BJ (cell line): ENCODE measurements around the gene DACH1. TPM values are rescaled to one million over a fixed set of nuclear protein-coding genes. Genes with fewer than 3 reads are reported as not detected.

Source experiments
- CTCF ChIA-PET: fragments of 350-600 bp; formaldehyde crosslinking; extraction: SDS; loops from one replicate; lab custom pipeline; 2021; ENCODE audit warnings: antibody characterized with exemption, inconsistent platforms; lab: Yijun Ruan, JAX
- POLR2A ChIA-PET: fragments of 300-600 bp; sonication (Branson Sonifier 250); formaldehyde crosslinking; extraction: SDS; loops from one replicate; lab custom pipeline; 2021; ENCODE audit warnings: antibody characterized with exemption; lab: Charles Lee
- DNase-seq: peaks from one replicate; pipeline ENCODE4 v3.0.0-alpha.2; 2011; ENCODE audit warnings: low read depth
- H3K27me3 ChIP-seq: 2 replicates; pipeline ENCODE4 v1.6.0; 2011; ENCODE audit warnings: low read length; ENCODE audit not compliant: control insufficient read depth, insufficient read depth
- H3K36me3 ChIP-seq: 2 replicates; pipeline ENCODE4 v1.5.1; 2011; ENCODE audit warnings: low read length; ENCODE audit not compliant: control insufficient read depth, insufficient read depth
- H3K4me3 ChIP-seq: 2 replicates; pipeline ENCODE4 v1.5.1; 2011; ENCODE audit warnings: low read depth, mild to moderate bottlenecking, control low read depth, low read length
- polyA plus RNA-seq: library from polyadenylated mRNA; depleted of rRNA; stranded (reverse); fragments of >200 nt; gene quantifications from 2 replicates; pipeline ENCODE4 v1.2.3, GENCODE V29; 2011
- TF ChIP-seq, protein P1 (sequence below): IDR thresholded peaks from 2 replicates; pipeline ENCODE4 v1.5.1; 2011; ENCODE audit warnings: low read depth, mild to moderate bottlenecking, control low read depth, inconsistent platforms, low read length, moderate library complexity; ENCODE audit not compliant: insufficient read depth

Gene DACH1
- polyA plus RNA-seq, 1 experiment: 0.01 TPM

DNA sequence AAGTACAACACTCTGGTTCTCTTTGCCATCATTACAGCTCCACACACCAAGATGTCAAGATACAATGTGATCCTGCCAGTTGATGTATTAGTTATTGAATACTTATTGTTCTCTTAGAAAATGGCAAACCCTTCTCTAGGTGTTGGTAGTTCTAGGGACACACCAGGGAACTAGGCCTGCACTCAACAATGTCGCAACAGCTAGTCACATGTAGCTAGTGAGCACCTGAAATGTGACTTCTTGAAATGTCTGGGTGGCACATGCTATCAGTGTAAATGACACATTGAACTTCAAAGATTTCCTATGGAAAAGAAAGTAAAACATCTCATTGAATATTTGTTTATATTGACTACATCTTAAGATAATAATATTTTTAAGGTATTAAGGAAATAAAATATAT, 49.7 kb downstream of the DACH1 start:
- no peak for DNase-seq
- CTCF ChIA-PET: no interaction called here
- POLR2A ChIA-PET: no interaction called here
- H3K36me3 ChIP-seq: no peaks in the 10 kb centered on the region
- no peak overlapping the region for H3K4me3 ChIP-seq
- TF ChIP-seq, protein P1, sequence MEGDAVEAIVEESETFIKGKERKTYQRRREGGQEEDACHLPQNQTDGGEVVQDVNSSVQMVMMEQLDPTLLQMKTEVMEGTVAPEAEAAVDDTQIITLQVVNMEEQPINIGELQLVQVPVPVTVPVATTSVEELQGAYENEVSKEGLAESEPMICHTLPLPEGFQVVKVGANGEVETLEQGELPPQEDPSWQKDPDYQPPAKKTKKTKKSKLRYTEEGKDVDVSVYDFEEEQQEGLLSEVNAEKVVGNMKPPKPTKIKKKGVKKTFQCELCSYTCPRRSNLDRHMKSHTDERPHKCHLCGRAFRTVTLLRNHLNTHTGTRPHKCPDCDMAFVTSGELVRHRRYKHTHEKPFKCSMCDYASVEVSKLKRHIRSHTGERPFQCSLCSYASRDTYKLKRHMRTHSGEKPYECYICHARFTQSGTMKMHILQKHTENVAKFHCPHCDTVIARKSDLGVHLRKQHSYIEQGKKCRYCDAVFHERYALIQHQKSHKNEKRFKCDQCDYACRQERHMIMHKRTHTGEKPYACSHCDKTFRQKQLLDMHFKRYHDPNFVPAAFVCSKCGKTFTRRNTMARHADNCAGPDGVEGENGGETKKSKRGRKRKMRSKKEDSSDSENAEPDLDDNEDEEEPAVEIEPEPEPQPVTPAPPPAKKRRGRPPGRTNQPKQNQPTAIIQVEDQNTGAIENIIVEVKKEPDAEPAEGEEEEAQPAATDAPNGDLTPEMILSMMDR: no peak
- H3K27me3 ChIP-seq: no peaks in the 10 kb centered on the region

DNA sequence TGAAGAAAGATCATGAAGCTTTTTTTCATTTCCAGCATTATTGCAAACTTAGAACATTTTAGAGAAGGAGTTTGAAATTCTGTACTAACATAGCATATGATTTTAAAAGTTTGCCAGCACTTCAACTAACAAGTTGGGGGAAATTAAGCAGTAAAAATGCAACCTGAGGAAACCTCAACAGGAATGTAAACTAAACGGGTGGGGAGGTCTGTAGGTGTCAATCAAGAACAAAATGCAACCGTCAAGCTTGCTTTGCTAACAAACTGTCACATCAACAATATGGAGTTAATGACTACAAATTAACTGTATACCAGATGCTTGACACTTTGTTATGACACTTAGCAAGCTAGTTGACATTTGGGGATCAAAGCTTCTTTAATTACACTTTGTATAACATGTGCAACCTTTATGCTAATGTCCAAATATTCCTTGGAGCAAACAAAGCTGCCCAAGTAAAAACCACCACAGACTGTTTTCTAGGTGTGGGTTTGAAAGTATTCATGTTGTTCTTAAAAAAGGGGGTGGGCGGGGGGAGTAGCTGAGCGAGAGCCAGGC, 52.1 kb downstream of the DACH1 start:
- TF ChIP-seq, protein P1: no peak
- H3K27me3 ChIP-seq: no peaks in the 10 kb centered on the region
- CTCF ChIA-PET: no interaction called here
- H3K4me3 ChIP-seq: no peak overlapping the region
- no peak for DNase-seq
- POLR2A ChIA-PET: no interaction called here
- H3K36me3 ChIP-seq: no peaks in the 10 kb centered on the region

DNA sequence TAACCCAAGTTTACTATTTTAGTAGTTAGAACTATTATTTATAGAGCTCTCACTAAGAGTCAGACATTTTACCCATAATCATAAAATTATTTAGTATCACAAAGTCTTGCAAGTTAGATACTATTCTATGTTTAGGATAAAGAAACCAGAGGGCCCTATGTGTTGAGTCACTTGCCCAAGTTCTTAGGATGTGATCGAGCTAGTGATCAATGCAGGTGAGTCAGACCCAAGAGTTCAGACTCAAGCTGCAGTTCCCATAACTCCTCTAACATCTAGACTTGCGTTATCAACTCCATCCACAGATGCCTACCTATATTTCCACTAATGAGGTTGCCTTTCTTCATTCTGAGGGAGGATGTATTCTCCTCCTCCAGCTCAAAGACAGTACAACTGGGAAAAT, 53.8 kb downstream of the DACH1 start:
- TF ChIP-seq, protein P1: no peak

DNA sequence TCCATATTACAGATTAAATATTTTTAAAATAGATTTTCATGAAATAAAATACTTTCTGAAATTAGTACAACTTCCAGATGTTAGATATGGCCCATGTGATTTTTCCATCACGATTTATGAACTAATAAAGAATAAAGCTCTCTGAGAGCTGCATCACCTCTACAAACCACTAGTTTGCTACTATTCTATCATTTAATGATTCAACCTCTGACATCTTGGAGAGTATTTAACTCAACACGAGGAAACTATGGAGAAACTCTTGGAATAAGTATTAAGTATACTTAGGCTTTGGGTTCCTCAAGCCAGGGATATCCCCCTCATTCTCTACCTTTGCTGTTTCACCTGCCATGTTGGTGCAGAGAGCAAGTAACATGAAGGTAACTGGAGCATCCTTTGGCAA, 55.7 kb downstream of the DACH1 start:
- ChIA-PET CTCF (no interaction called here), POLR2A (no interaction called here)
- Histone ChIP-seq H3K36me3 (no peaks in the 10 kb centered on the region), H3K4me3 (no peak overlapping the region), H3K27me3 (no peaks in the 10 kb centered on the region)
- TF ChIP-seq, protein P1: no peak
- no peak for DNase-seq

More for the DNA sequence above, 53.8 kb downstream of the DACH1 start:
- POLR2A ChIA-PET: no interaction called here
- H3K4me3 ChIP-seq: no peak overlapping the region
- CTCF ChIA-PET: no interaction called here
- no peaks in the 10 kb centered on the region for H3K36me3 ChIP-seq
- H3K27me3 ChIP-seq: no peaks in the 10 kb centered on the region
- DNase-seq: no peak

DNA sequence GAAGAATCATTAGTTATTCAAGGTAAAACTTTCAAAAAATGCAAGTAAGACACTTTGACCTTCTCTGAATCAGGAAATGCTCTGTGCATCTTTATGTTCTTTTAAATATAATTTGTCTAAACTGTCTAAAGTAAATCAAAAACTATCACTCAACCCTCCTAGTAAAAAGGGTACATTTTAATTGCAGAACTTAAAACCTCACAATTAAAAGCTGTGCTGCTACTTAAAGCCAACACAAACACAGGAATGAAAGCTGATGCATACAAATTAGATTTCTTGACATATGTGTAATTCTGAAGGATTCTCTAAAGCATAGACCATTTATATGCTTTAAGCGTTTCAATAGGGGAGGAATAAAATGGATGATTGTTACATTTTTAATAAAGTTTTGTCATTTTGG, 58.3 kb downstream of the DACH1 start:
- ChIA-PET POLR2A (no interaction called here), CTCF (no interaction called here)
- TF ChIP-seq, protein P1: no peak
- Histone ChIP-seq H3K4me3 (no peak overlapping the region), H3K27me3 (no peaks in the 10 kb centered on the region), H3K36me3 (no peaks in the 10 kb centered on the region)
- no peak for DNase-seq
